ENCODE data around the gene CAMTA1.
A peak's percentile ranks its signal among the peaks of the same experiment; 100 is the strongest.

CAMTA1 gene

GRCh38 chr1:7744882-7745281 is 959.6 kb downstream of the CAMTA1 start:
- DNase-seq (ENCODE audit: low spot score) = no peak

DNA sequence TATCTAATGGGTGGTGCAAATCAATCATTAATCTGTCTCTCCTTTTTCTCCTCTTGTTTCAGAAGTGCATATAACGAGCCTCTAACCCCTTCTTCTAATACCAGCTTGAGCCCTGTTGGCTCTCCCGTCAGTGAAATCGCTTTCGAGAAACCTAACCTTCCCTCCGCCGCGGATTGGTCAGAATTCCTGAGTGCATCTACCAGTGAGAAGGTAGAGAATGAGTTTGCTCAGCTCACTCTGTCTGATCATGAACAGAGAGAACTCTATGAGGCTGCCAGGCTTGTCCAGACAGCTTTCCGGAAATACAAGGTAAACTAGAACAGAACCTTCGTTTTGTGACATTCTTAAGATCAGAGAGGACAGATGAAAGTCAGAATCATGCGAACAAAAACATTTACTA is 960.5 kb downstream of the CAMTA1 start:
- no peak for DNase-seq (ENCODE audit: low spot score)

GRCh38 chr1:7747605-7748004 is 962.4 kb downstream of the CAMTA1 start:
- no peak for DNase-seq (ENCODE audit: low spot score)

DNA sequence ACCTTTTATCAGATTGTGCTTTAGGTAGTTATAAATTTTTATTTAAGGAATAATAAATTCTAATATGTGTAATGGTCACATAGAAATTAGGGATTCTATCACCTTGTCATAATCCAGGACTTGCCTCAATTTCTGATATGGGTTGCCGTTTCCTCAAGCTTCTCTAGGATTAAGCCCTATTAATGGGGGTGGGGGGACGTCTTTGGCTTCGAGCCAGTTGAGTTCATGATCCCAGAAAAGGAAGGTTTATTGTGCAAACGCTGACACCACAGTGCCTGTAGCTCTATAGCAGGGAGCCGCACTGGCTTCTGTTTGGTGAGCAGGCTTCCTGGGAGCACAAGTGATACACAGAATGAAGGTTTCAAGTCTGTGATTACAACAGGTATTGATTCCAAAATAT is 963.9 kb downstream of the CAMTA1 start:
- no peak for DNase-seq (ENCODE audit: low spot score)

DNA sequence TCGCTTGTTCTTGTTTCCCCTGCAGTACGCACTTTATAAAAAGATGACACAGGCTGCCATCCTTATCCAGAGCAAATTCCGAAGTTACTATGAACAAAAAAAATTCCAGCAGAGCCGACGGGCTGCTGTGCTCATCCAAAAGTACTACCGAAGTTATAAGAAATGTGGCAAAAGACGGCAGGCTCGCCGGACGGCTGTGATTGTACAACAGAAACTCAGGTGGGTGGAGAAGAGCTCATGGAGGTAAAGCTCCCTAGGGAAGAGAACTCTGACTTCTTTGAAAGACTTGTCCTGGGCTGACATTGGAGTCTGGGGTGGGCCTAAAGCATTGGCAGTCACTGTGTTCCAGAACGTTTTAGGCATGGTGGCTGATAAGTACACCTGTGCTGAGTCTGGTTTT is 965.9 kb downstream of the CAMTA1 start:
- DNase-seq (ENCODE audit: low spot score) = no peak

GRCh38 chr1:7752512-7753417 is 967.5 kb downstream of the CAMTA1 start:
- DNase-seq (ENCODE audit: low spot score) = peak; percentile 89

DNA sequence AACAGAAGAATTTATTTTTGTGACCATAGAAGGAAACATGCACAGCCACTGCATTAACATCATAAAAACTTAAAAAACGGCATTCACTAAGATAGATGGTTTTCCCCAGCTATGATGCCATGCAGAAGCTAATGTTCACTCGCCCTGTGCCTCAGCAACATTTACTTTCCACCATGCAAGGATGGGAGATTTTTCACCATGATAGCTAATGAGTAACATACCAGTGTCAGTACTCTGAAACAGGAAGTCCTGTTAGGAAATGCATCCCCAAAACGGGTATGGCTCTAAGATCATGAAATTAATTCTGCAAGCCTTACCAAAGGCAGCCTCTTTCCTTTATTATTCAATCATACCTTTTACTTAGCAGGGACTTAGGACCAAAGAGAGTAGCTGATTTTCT is 968.4 kb downstream of the CAMTA1 start:
- no peak for DNase-seq (ENCODE audit: low spot score)

DNA sequence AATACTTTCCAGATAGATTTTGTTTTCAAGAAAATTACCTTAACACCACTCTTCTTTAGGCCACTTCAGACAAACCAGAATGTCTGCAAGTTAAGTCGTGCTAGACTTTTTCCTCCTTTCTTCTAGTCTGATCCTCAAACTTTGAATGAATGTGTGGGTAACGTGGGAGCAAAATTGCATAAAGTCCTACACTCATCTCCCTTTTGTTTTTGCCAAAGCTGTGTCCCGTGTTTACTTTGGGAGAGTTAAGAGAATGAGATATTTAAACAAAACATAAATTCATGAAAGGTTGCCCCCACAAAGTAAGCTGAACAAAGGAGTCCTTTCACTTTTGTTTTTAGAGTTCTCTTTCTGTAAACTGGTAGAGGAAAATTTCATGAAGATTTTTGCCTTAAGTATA is 969.0 kb downstream of the CAMTA1 start:
- DNase-seq (ENCODE audit: low spot score) = peak; percentile 51

DNA sequence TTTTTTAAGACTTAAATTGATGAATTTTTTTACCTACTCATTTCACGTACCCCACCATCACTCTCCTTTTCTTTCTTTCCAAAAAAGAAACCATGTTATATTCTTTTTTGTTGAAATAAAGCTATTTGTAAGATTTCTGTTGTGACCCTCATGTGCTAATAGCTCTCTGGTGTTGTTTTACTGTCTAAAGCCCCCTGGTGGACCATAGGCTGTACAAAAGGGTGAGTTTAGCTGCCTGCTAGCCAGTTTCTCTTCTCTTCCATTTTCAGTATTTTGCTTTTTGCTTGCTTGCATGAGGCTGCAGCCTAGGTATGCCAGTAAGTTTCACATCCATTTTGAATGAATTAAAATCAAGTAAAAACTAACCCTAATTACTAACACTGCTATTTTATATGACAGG is 970.2 kb downstream of the CAMTA1 start:
- DNase-seq (ENCODE audit: low spot score) = no peak

- DNase-seq (ENCODE audit: low spot score) = no peak
Measured at GRCh38 chr1:7760245-7760644, 975.0 kb downstream of the CAMTA1 start.

GRCh38 chr1:7761103-7761502 is 975.8 kb downstream of the CAMTA1 start:
- no peak for DNase-seq (ENCODE audit: low spot score)

GRCh38 chr1:7767176-7767575 is 981.9 kb downstream of the CAMTA1 start:
- no peak for DNase-seq (ENCODE audit: low spot score)

GRCh38 chr1:7768583-7768982 is 983.3 kb downstream of the CAMTA1 start:
- no peak for DNase-seq (ENCODE audit: low spot score)

DNA sequence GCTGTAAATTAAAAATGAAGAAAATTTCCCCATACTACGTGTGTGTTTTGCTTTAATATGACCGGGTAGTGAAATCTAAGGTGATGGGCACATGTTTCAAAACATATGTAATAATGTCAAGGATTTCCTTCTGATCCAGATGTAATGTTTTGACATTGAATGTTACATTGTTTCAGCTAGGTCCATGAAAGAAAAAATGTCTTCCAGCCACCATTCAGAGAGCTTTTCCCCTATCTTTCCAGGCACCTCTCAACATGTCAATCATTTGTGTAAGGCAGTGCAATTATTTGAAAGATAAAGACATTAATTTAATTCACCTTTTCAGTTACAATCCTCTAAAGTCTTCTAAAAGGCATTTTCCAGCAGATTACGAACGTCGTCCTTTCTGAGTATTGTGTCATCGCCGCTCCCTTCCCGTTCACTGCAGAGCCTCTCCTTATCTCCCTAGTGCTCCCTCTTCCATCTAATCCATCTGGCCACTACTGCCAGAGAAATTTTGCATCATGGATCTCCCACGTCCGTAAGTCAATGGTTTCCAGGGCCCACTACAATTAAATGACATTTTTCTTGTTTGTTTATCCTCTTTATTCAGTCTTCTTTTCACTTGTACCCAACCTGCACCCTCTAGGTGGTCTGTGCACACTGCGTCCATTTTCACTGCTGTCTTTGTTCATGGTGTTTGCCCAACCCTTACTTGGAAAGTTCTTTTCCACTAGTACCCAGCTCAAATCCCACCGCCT is 984.6 kb downstream of the CAMTA1 start:
- DNase-seq (ENCODE audit: low spot score) = no peak

DNA sequence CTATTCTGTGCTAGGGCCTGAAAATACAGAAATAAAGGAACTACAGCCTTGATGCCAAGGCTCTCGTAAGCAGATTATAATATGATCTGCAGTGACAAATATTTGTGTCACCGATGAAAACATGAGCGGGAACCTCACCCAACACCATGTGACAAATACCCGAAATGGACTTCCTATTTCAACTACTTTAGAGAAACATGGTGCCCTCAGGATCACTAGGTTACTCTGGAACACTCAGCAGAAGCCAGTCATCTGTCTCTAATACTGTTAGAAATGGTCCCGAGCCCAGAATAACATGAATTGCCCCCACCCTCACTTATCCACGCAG is 985.4 kb downstream of the CAMTA1 start:
- no peak for DNase-seq (ENCODE audit: low spot score)

DNA sequence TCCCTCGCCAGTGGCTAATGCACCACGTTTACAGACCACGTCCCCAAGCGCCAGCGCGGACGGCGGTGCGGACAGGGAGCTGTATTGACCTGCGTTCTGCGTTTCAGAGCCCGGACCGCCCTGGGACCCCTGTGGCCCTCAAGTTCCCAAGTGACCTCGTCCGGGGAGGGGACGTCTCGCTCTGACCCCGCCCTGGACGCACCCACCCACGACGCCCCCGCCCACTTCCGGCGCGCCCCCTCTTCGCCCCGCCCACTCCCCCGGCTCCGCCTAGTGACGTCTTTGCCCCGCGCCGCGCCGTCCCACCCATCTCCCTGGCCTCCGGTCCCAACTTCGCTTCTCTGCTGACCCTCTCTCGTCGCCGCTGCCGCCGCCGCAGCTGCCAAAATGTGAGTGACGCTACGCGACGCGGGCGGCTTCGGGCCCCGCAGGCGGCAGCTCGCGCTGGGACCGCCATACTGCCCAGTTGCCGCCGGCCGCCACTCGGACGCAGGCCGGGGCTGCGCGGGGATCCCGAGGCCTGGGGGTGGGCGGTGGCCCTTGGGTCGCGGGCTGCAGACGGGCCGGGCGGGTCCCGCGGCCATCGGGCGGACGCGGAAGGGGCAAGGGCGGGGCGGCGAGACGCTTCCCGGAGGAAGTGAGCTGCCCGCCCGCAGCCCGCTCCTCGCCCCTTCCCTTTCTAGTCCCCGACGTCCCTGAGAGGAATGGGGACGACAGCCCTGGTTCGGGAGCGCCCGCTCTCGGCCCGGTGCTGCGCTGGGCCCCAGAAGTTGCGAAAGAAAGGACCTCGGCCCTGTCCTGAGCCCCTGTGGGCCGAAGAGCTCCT is 986.0 kb downstream of the CAMTA1 start, which contains the start of gene VAMP3:
Gene VAMP3 (plus strand): TSS at position 300 of the 826 bp plus-strand sequence. CDS start 88 bp downstream, at position 388.
- peak; percentile 69 for DNase-seq (ENCODE audit: low spot score)

GRCh38 chr1:7771823-7772299 is 986.6 kb downstream of the CAMTA1 start:
- no peak for DNase-seq (ENCODE audit: low spot score)

DNA sequence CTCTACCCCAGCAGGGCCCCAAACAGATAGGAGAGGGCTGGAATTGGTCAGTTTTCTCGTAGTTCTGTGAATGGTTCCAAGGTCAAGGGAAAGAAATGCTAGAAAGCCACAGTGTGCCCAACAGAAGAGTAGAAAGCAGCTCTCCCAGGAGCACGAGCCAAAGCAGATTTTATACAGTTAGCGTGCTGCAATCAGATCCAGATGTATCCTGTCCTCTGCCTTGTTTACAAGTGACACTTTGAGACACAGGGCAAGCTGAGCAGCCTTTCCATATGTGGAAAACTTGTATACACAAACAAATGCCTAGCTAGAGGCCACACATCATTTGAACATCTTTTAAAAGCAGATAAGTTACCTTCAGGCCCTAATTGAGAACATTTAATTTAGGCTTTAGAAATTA is 992.3 kb downstream of the CAMTA1 start:
- DNase-seq (ENCODE audit: low spot score) = no peak

DNA sequence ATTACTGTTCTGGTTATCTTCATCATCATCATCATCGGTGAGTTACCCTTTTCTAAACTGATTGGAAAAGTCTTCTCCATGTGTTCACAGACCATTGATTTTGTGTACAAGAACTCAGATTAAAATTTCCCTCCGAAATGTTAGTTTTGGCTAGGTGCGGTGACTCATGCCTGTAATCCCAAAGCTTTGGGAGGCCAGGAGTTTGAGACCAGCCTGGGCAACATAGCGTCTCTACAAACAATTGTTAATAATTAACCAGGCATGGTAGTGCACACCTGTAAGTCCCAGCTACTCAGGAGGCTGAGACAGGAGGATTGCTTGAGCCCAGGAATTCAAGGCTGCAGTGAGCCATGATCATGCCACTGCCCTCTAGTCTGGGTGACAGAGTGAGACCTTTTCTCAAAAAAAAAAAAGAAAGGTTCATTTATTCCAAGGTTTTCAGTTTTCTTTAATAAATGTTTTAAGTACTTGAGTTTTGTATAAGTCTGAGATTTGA is 992.9 kb downstream of the CAMTA1 start:
- DNase-seq (ENCODE audit: low spot score) = no peak

GRCh38 chr1:7780976-7781375 is 995.7 kb downstream of the CAMTA1 start:
- DNase-seq (ENCODE audit: low spot score) = no peak

GRCh38 chr1:7781501-7781900 is 996.2 kb downstream of the CAMTA1 start:
- no peak for DNase-seq (ENCODE audit: low spot score)

DNA sequence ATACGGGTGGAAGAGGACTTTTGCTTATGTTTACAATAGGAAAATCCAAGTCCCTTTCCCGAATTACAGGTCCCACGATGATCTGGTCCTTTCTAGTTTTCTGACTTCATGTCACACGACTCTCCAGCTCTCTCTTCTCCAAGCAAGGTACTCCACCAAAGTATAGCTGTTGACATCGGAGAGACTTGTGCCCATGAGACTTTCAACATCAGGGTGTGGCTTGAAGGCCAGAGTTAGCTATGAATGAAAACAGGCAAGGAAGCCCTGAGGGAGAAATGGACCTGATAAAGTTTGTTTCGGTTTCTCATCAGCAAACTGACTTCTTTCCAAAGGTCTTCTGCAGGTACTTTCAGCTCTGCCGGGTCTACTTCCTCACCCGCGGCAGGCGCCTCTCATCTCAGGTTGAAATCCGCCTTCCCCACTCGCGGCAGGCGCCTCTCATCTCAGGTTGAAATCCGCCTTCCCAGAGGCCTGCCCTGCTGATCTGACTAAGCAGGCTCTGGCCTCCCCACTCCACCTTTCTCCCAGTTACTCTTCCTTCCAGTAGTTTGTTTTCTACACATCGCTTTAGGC is 996.8 kb downstream of the CAMTA1 start:
- DNase-seq (ENCODE audit: low spot score) = no peak

Data from pons (tissue), 1 donor.